Small intestine (tissue), 7 donors: ENCODE results near the gene LRPPRC. TPM values are rescaled to one million over a fixed set of nuclear protein-coding genes. Genes with fewer than 3 reads are reported as not detected.

Source experiments
- DNase-seq, 2 donors: peaks; one replicate each; pipeline versions ENCODE4 v3.0.0 to v3.0.0-alpha.2; 2013
- FAIRE-seq: peaks from 2 replicates; lab custom pipeline; 2012; peaks lifted over from hg19 to GRCh38; lab: Jason Lieb, UNC
- H3K27ac ChIP-seq, 3 donors: one replicate each; pipeline ENCODE4 v1.5.1; 2013; ENCODE audit warnings: low read length in 2 of 3, mild to moderate bottlenecking in 2 of 3, control low read depth in 1 of 3, inconsistent platforms in 1 of 3, low read depth in 1 of 3, moderate library complexity in 1 of 3
- H3K27me3 ChIP-seq, 3 donors: one replicate each; pipeline ENCODE4 v1.6.1; 2013; ENCODE audit warnings: low read length in 3 of 3, inconsistent platforms in 1 of 3; ENCODE audit not compliant: control insufficient read depth in 3 of 3, insufficient read depth in 3 of 3
- H3K36me3 ChIP-seq, 3 donors: one replicate each; pipeline ENCODE4 v1.6.1; 2013; ENCODE audit warnings: low read length in 3 of 3, inconsistent platforms in 1 of 3, low read depth in 1 of 3, mild to moderate bottlenecking in 1 of 3, moderate library complexity in 1 of 3; ENCODE audit not compliant: control insufficient read depth in 3 of 3, insufficient read depth in 2 of 3
- H3K4me1 ChIP-seq, 3 donors: one replicate each; pipeline ENCODE4 v1.6.1; 2013; ENCODE audit warnings: low read length in 2 of 3, inconsistent platforms in 1 of 3, low read depth in 1 of 3, mild to moderate bottlenecking in 1 of 3, moderate library complexity in 1 of 3; ENCODE audit not compliant: control insufficient read depth in 3 of 3, insufficient read depth in 2 of 3
- H3K4me3 ChIP-seq, 3 donors: one replicate each; pipeline ENCODE4 v1.5.1; 2013; ENCODE audit warnings: low read length in 3 of 3, control low read depth in 1 of 3, inconsistent platforms in 1 of 3, low read depth in 1 of 3, mild to moderate bottlenecking in 1 of 3, moderate library complexity in 1 of 3
- H3K9me3 ChIP-seq, 2 donors: one replicate each; pipeline ENCODE4 v1.6.1; 2013; ENCODE audit warnings: low read depth in 1 of 2, low read length in 1 of 2; ENCODE audit not compliant: control insufficient read depth in 2 of 2, insufficient read depth in 1 of 2
- WGBS, 3 donors: extraction: QIAGEN DNeasy Blood & Tissue Kit; methylation state at CpG; one replicate each; pipeline ENCODE4 v1.1.7; 2013; 5-methylcytosine and 5-hydroxymethylcytosine counted together
- polyA plus RNA-seq, 4 donors: library from polyadenylated mRNA; stranded (reverse) in 3 of 4; unstranded in 1 of 4; fragments of 200-250 nt in 3 of 4; fragments of 120-200 nt in 1 of 4; gene quantifications; one replicate each; pipeline versions ENCODE4 v1.2.1 to v1.2.3, GENCODE V29; 2013
- donor health status: healthy with polysubstance abuse.
- donor health status: control.
- donor health status: control.
- donor health status: Bipolar disorder and iron deficiency.
- donor health status: healthy.

The LRPPRC gene
- polyA plus RNA-seq, 4 donors = 19.5 to 88.0 (median 41.1) TPM

DNA sequence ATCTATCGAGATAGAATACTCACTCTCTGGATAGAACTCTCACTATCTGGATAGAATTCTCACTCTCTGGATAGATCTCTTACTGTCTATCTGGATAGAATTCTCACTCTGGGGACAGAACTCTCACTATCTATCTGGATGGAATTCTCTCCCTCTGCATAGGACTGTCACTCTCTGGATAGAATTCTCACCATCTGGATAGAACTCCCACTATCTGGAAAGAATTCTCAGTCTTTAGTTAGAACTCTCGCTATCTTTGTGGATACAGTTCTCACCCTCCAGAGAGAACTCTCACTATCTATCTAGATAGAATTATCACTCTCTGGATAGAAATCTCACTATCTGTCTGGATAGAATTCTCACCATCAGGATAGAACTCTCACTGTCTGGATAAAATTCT lies 140.5 kb downstream of the LRPPRC start:
- Histone ChIP-seq H3K27ac (no peak overlapping the region), H3K36me3 (peaks cover 0 to 35% (median 10%) of the 10 kb centered on the region in 3 donors), H3K27me3 (peaks cover 0 to 4% (median 0%) of the 10 kb centered on the region in 3 donors), H3K4me3 (no peak overlapping the region), H3K4me1 (no peaks in the 10 kb centered on the region), H3K9me3 (no peaks in the 10 kb centered on the region)
- DNase-seq = no peak
- FAIRE-seq = no peak
- WGBS, 3 donors = 80 to 92% (median 91%) methylated on average over 2 of the region's 2 CpGs

DNA sequence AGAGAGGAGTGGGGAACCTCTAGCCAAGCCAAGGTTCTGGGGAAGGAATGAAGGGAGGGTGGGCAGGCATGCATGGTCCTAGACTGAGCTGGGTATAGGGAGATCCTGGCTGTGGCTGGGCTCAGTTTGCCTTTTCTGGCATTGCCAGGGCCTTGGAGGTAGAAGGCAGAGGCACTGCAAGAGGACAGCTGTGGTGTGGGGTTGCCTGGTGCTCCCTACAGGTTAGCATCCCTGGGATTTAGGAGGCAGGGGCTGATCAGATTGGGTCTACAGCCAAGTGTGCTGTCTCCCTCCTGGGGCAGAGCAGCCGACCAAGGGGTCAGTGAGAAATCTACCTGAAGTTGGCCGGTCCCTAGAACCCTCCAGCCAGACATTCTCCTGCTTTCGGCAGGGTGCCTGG lies 141.1 kb downstream of the LRPPRC start:
- Histone ChIP-seq H3K9me3 (no peaks in the 10 kb centered on the region), H3K36me3 (peaks cover 0 to 38% (median 10%) of the 10 kb centered on the region in 3 donors), H3K27me3 (peaks cover 0 to 4% (median 0%) of the 10 kb centered on the region in 3 donors), H3K4me3 (no peak overlapping the region), H3K27ac (no peak overlapping the region), H3K4me1 (no peaks in the 10 kb centered on the region)
- 77 to 91% (median 89%) methylated on average over 3 of the region's 3 CpGs for WGBS, 3 donors
- FAIRE-seq = no peak
- no peak for DNase-seq

DNA sequence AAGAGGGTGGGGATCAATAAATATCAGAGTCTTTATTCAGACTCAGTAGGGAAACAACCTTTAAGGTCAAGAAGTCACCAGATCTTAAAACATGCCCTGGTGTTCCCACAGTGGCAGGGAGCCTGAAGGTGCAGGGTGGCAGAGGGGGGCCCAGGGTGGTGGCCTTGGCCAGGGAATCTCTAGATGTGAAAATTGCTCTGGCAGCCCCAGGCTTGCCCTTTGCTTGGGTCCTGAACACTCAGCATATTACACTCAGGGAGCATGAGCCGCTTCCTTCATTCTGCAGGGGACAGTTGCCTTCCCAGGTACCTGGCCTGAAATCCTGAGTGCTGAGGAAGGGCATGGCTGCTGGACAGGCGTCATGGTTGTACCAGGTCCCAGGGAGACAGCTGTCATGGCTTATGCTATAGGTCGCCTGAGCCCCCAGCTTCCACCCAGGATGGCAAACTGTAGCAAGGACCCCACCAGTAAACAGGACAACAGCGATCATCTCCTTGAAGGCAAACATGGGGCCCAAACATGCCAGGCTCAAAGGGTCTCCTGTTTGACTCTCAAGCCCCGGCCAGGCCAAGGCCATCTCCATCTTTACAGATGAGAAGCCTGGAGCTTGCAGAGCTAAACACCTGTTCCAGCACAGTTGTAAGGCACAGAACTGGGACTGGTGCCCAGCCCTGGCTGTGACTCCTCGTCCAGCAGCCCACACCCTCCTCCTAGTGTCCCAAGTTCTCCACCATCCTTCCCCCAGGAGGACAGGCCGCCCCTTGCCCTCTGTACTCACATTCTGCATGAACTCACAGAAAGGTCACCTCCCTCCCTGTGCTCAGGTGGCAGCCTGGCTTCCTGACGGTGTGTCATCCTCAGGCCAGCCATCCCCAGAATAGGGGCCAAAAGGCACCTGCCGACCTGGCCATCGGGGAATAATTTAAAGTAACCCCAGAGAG lies 142.4 kb downstream of the LRPPRC start:
- Histone ChIP-seq H3K36me3 (peaks cover 0 to 42% (median 14%) of the 10 kb centered on the region in 3 donors), H3K4me1 (no peaks in the 10 kb centered on the region), H3K9me3 (no peaks in the 10 kb centered on the region), H3K4me3 (no peak overlapping the region), H3K27me3 (peaks cover 0 to 4% (median 0%) of the 10 kb centered on the region in 3 donors), H3K27ac (no peak overlapping the region)
- FAIRE-seq (no peak), DNase-seq (peak in 1 of 2 donors; percentile 30)
- WGBS, 3 donors = 57 to 76% (median 59%) methylated on average over 10 of the region's 10 CpGs

DNA sequence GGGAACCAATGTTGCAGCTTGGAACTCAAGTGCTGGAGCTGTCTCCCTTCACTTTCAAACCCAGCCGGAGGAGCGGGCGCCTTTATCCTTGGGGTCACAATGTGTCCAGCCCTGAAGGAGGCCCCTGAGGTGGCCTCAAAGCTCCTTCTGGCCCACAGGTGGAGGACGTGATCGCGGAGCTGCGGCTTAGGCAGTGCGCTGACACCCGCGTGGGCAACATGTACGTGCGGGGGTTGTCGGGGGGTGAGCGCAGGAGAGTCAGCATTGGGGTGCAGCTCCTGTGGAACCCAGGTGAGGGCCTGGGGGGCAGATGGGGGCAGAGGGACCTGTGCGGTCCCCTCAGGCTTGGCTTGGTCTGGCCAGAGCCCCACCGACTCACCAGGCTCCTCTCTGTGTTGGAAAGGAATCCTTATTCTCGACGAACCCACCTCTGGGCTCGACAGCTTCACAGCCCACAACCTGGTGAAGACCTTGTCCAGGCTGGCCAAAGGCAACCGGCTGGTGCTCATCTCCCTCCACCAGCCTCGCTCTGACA lies 143.5 kb downstream of the LRPPRC start:
- H3K27me3 ChIP-seq = peaks cover 0 to 4% (median 0%) of the 10 kb centered on the region in 3 donors
- no peaks in the 10 kb centered on the region for H3K4me1 ChIP-seq
- peaks cover 0 to 49% (median 14%) of the 10 kb centered on the region in 3 donors for H3K36me3 ChIP-seq
- DNase-seq (no peak), FAIRE-seq (no peak)
- no peaks in the 10 kb centered on the region for H3K9me3 ChIP-seq
- WGBS, 3 donors = 91 to 97% (median 96%) methylated on average over 19 to 21 of the region's 21 CpGs
- no peak overlapping the region for H3K4me3 ChIP-seq
- no peak overlapping the region for H3K27ac ChIP-seq

DNA sequence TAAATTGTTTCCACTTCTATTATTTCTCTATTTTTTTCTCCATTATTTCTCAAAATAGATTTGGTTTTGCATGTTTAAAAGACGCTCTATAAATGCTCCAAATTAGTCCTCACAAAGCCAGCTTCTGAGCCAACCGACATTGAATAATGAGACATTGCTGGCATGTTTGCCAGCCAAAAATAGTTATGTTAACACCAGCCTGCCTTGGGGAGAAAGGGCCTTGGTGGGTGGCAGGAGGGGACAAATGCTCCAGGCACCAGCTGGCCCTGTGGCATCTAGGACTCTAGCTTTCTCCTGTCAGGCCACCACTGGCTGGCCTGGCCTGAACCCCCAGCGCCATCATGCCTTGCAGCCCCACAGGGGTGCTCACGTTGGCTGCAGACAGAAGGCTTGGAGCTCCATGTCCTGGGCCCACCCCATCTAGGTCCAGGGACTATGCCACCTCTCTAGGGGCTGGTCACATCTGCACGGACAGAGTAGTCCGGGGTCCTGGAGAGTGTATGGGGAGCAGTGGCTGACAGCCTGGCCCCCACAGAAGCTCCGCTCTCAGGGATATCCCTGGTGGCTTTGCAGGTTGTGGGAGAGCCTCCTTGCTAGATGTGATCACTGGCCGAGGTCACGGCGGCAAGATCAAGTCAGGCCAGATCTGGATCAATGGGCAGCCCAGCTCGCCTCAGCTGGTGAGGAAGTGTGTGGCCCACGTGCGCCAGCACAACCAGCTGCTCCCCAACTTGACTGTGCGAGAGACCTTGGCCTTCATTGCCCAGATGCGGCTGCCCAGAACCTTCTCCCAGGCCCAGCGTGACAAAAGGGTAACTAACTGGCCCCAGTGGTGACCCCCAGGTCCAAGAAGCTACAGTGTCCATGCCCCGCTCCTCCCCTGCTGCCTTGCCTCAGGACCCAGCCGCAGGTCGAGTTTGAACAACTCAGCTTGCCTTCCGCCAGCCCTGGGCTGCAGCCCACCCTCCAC lies 144.5 kb downstream of the LRPPRC start:
- peaks cover 0 to 54% (median 16%) of the 10 kb centered on the region in 3 donors for H3K36me3 ChIP-seq
- peaks cover 0 to 9% (median 2%) of the 10 kb centered on the region in 3 donors for H3K4me1 ChIP-seq
- peaks cover 0 to 4% (median 0%) of the 10 kb centered on the region in 3 donors for H3K27me3 ChIP-seq
- DNase-seq = no peak
- WGBS, 3 donors = 91 to 94% (median 92%) methylated on average over 20 of the region's 20 CpGs
- no peak for FAIRE-seq
- no peaks in the 10 kb centered on the region for H3K9me3 ChIP-seq
- H3K4me3 ChIP-seq = no peak overlapping the region
- H3K27ac ChIP-seq = no peak overlapping the region

DNA sequence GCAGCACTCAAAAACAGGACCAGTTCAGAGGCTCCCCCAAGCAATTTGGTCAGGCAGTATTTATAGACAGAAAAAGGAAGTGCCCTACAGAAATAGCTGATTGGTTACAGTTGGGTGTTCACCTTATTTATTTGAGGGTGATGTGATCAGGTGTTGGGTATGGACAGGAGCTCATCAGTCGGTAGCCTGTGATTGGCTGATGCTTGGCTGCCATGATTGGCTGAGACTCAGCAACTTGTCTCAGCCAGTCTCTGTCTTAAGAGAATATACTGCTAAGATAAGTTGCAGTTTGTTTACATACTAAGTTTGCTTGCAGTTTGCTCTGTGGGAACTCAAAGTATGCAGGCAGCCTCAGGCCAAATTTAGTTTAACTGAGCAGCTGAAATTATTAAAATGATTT lies 147.6 kb downstream of the LRPPRC start:
- FAIRE-seq (no peak), DNase-seq (no peak)
- Histone ChIP-seq H3K36me3 (peaks cover 0 to 54% (median 14%) of the 10 kb centered on the region in 3 donors), H3K9me3 (no peaks in the 10 kb centered on the region), H3K27ac (no peak overlapping the region), H3K4me1 (peaks cover 0 to 25% (median 3%) of the 10 kb centered on the region in 3 donors), H3K27me3 (no peaks in the 10 kb centered on the region), H3K4me3 (no peak overlapping the region)
- WGBS, 3 donors = 77 to 93% (median 87%) methylated on average over 1 of the region's 1 CpG

DNA sequence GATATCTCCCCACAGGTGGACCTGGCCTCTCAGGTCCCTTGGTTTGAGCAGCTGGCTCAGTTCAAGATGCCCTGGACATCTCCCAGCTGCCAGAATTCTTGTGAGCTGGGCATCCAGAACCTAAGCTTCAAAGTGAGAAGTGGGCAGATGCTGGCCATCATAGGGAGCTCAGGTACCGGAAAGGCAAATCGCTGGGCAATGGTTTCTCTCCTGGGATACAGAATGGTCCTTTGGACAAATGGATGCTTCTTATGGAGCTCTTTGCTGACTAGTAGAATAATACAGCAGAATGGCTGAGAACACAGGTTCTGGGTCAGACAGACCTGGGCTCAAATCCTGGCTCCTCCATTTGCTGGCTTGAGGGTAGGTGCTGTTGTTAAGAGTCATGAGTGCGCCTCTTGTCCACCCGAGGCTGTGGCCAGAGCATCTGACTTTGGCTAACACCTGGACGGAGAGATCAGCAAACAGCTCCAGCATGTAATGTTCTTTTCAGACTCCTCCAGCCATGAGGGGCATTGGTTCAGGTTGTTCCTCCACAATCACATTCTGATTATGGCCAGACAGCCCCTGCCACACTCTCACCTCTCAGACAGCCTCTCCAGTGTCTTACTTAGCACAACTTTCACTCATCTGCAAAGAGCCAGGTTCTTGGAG lies 149.5 kb downstream of the LRPPRC start:
- WGBS, 3 donors = 89 to 93% (median 89%) methylated on average over 5 of the region's 5 CpGs
- peaks cover 0 to 30% (median 3%) of the 10 kb centered on the region in 3 donors for H3K4me1 ChIP-seq
- peak overlapping the region in 2 of 3 donors; percentile 1 to 2 for H3K27ac ChIP-seq

More for the DNA sequence above, 149.5 kb downstream of the LRPPRC start:
- Histone ChIP-seq H3K4me3 (no peak overlapping the region), H3K9me3 (no peaks in the 10 kb centered on the region), H3K36me3 (peaks cover 0 to 47% (median 12%) of the 10 kb centered on the region in 3 donors), H3K27me3 (no peaks in the 10 kb centered on the region)
- FAIRE-seq = no peak
- DNase-seq = no peak
